ENCODE data around the gene CASP1.

Gene CASP1

GRCh38 chr11:104984808-104985207 lies 50.1 kb downstream of the CASP1 start:
- no peak for DNase-seq (ENCODE audit: low read depth in 3 of 3)

GRCh38 chr11:104979839-104980238 lies 55.1 kb downstream of the CASP1 start:
- DNase-seq (ENCODE audit: low read depth in 3 of 3), result no peak
